LHCN-M2 (cell line): Measurements from ENCODE around the gene PBLD. TPM values are rescaled to one million over a fixed set of nuclear protein-coding genes. Genes with fewer than 3 reads are reported as not detected.

Experiments used
- DNase-seq: peaks from one replicate; pipeline ENCODE4 v3.0.0-alpha.2; 2012; ENCODE audit warnings: low read depth
- polyA plus RNA-seq: library from polyadenylated mRNA; unstranded; fragments of >200 nt; gene quantifications from one replicate; pipeline ENCODE4 v1.2.1, GENCODE V29; 2012; ENCODE audit warnings: missing spikeins
- total RNA-seq: library from RNA; depleted of rRNA; stranded (reverse); fragments of >200 nt; gene quantifications from 2 replicates; pipeline ENCODE4 v1.2.3, GENCODE V29; 2014; rRNA removed

The PBLD gene
- total RNA-seq, result 6.2 and 6.8 TPM in 2 replicates
- polyA plus RNA-seq, result 6.0 TPM

- DNase-seq, result peak; percentile 83
These were observed at the start of gene PBLD for GRCh38 chr10:68332259-68333057. TSS of gene PBLD (minus strand) at chr10:68332928. CDS start at chr10:68306844, 26,084 bp downstream.

- DNase-seq, result no peak
These were observed 38.9 kb upstream of the PBLD start for GRCh38 chr10:68371604-68372003.

GRCh38 chr10:68367121-68367520 is 34.4 kb upstream of the PBLD start:
- DNase-seq, result no peak

- DNase-seq, result no peak
These were observed 33.9 kb upstream of the PBLD start for GRCh38 chr10:68366600-68366999.

GRCh38 chr10:68365611-68366010 is 32.9 kb upstream of the PBLD start:
- no peak for DNase-seq

GRCh38 chr10:68364101-68364886 is 31.6 kb upstream of the PBLD start:
- no peak for DNase-seq

GRCh38 chr10:68362590-68362989 is 29.9 kb upstream of the PBLD start:
- no peak for DNase-seq

- no peak for DNase-seq
These were observed 26.5 kb upstream of the PBLD start for GRCh38 chr10:68359189-68359588.

GRCh38 chr10:68353537-68353936 is 20.8 kb upstream of the PBLD start:
- DNase-seq, result no peak

- DNase-seq, result peak; percentile 53
These were observed 15.6 kb upstream of the PBLD start for GRCh38 chr10:68348265-68348741.

GRCh38 chr10:68346774-68347173 is 14.0 kb upstream of the PBLD start:
- DNase-seq, result no peak

GRCh38 chr10:68345621-68346020 is 12.9 kb upstream of the PBLD start:
- no peak for DNase-seq

- DNase-seq, result no peak
These were observed 10.3 kb upstream of the PBLD start for GRCh38 chr10:68342909-68343516.

GRCh38 chr10:68340358-68341080 is 7.8 kb upstream of the PBLD start:
- DNase-seq, result no peak

- no peak for DNase-seq
These were observed 4.1 kb upstream of the PBLD start for GRCh38 chr10:68336754-68337351.

- no peak for DNase-seq
These were observed 2.1 kb upstream of the PBLD start for GRCh38 chr10:68334672-68335467.

GRCh38 chr10:68333440-68334431 is 1.0 kb upstream of the PBLD start:
- no peak for DNase-seq

GRCh38 chr10:68333058-68333395 is 299 bp upstream of the PBLD start:
- DNase-seq, result no peak
